HepG2 (cell line): ENCODE results near the gene RILPL1. TPM values are rescaled to one million over a fixed set of nuclear protein-coding genes. Genes with fewer than 3 reads are reported as not detected.
A peak's percentile ranks its signal among the peaks of the same experiment; 100 is the strongest.

Experiments
- ATAC-seq: fragments of 200-7000 bp; cut with Tn5 transposase; 3 replicates; pipeline ENCODE4 v1.9.1; 2020; ENCODE audit warnings: mild to moderate bottlenecking, moderate library complexity
- BruUV-seq: library from RNA; stranded (reverse); fragments of 400-500 nt; replicated peaks from 2 replicates; lab custom pipeline; 2021; lab: Mats Ljungman, UMichigan
- CTCF ChIA-PET: fragments of 300-600 bp; formaldehyde crosslinking; extraction: SDS; loops from one replicate; lab custom pipeline; 2021; ENCODE audit warnings: low total read pairs, inconsistent platforms, low intra/inter-chr PET ratio; lab: Yijun Ruan, JAX
- POLR2A ChIA-PET: fragments of 350-600 bp; sonication (Branson Sonifier 250); formaldehyde crosslinking; loops from one replicate; lab custom pipeline; 2020; ENCODE audit warnings: antibody characterized with exemption, inconsistent platforms; lab: Yijun Ruan, JAX
- DNase-seq: peaks from one replicate; pipeline ENCODE4 v3.0.0-alpha.2; 2015; ENCODE audit warnings: low spot score
- FAIRE-seq: peaks from 3 replicates; lab custom pipeline; 2011; peaks lifted over from hg19 to GRCh38; lab: Jason Lieb, UNC
- H2AFZ ChIP-seq: one replicate; pipeline ENCODE4 v1.6.1; 2011; ENCODE audit warnings: low read length, inconsistent platforms
- H3K27ac ChIP-seq: fragments of 300-600 bp; 3 replicates; pipeline ENCODE4 v1.8.0; 2011; ENCODE audit warnings: mixed run types, mild to moderate bottlenecking, mixed read lengths, low read length, inconsistent platforms; ENCODE audit not compliant: insufficient read depth; ENCODE audit errors: extremely low read length
- H3K27me3 ChIP-seq, 2 experiments: fragments of 200-600 bp in 1 of 2; 2 replicates in 1 of 2; 3 replicates in 1 of 2; pipeline versions ENCODE4 v1.6.0 to v1.8.0; 2011; ENCODE audit warnings: low read length in 2 of 2, mild to moderate bottlenecking in 2 of 2, moderate library complexity in 2 of 2, inconsistent platforms in 1 of 2; ENCODE audit not compliant: insufficient read depth in 2 of 2, control insufficient read depth in 1 of 2
- H3K36me3 ChIP-seq, 2 experiments: fragments of 200-600 bp in 1 of 2; replicated peaks in 1 of 2; 2 replicates in 1 of 2; 3 replicates in 1 of 2; pipeline versions ENCODE4 v1.5.1 to v1.8.0; 2011; ENCODE audit warnings: low read length in 2 of 2, inconsistent platforms in 1 of 2; ENCODE audit not compliant: insufficient read depth in 2 of 2, control insufficient read depth in 1 of 2
- H3K4me1 ChIP-seq: 2 replicates; pipeline ENCODE4 v1.5.1; 2012; ENCODE audit warnings: low read length, inconsistent platforms; ENCODE audit not compliant: insufficient read depth
- H3K4me2 ChIP-seq: 2 replicates; pipeline ENCODE4 v1.6.0; 2011; ENCODE audit warnings: low read depth, low read length, inconsistent platforms
- H3K4me3 ChIP-seq, 3 experiments: fragments of 200-600 bp in 1 of 3; sonication (generic), shearing (Covaris generic) in 1 of 3; replicated peaks in 1 of 3; 2 replicates each; pipeline ENCODE4 v1.5.1; 2011 to 2016; ENCODE audit warnings: low read length in 3 of 3, inconsistent platforms in 2 of 3, low read depth in 2 of 3, mild to moderate bottlenecking in 2 of 3, control low read depth in 1 of 3, mixed read lengths in 1 of 3; ENCODE audit not compliant: insufficient read depth in 1 of 3
- H3K79me2 ChIP-seq: one replicate; pipeline ENCODE4 v1.6.1; 2011; ENCODE audit warnings: low read length, inconsistent platforms; ENCODE audit not compliant: insufficient read depth
- H3K9ac ChIP-seq: 2 replicates; pipeline ENCODE4 v1.6.0; 2011; ENCODE audit warnings: mild to moderate bottlenecking, low read depth, low read length, inconsistent platforms; ENCODE audit not compliant: insufficient read depth
- H3K9me3 ChIP-seq: 2 replicates; pipeline ENCODE4 v1.5.1; 2012; ENCODE audit warnings: mild to moderate bottlenecking, low read length
- H4K20me1 ChIP-seq: 2 replicates; pipeline ENCODE4 v1.6.0; 2011; ENCODE audit warnings: inconsistent platforms, mild to moderate bottlenecking, low read length, moderate library complexity; ENCODE audit not compliant: insufficient read depth
- CCAR2 ChIP-seq: fragments of 200-400 bp; formaldehyde crosslinking; optimal IDR thresholded peaks from 2 replicates; pipeline ENCODE3; 2018; ENCODE audit warnings: low read depth, mild to moderate bottlenecking, low read length, moderate library complexity
- FOXK1 ChIP-seq: sonication (generic); formaldehyde crosslinking; IDR thresholded peaks from 2 replicates; pipeline ENCODE4 v1.4.0; 2020; ENCODE audit warnings: low read depth, missing genetic modification reagents, borderline replicate concordance
- GATA4 ChIP-seq: sonication (generic); IDR thresholded peaks from 2 replicates; pipeline ENCODE4 v1.6.1; 2016; ENCODE audit warnings: antibody characterized with exemption, low read depth, borderline replicate concordance
- MAFG ChIP-seq: sonication (generic); formaldehyde crosslinking; IDR thresholded peaks from 2 replicates; pipeline ENCODE4 v1.5.1; 2020; ENCODE audit warnings: mild to moderate bottlenecking, missing genetic modification reagents
- MED1 ChIP-seq: sonication (generic); formaldehyde crosslinking; IDR thresholded peaks from 2 replicates; pipeline ENCODE4 v1.4.0; 2020; ENCODE audit warnings: missing genetic modification reagents
- MIER2 ChIP-seq: IDR thresholded peaks from 2 replicates; pipeline ENCODE4 v1.6.1; 2016; ENCODE audit warnings: missing biosample characterization, missing genetic modification reagents
- MXI1 ChIP-seq: IDR thresholded peaks from 3 replicates; pipeline ENCODE4 v1.6.1; 2012; ENCODE audit warnings: low read depth, low read length, inconsistent platforms, borderline replicate concordance
- PHF20 ChIP-seq: sonication (generic); formaldehyde crosslinking; IDR thresholded peaks from 2 replicates; pipeline ENCODE4 v1.5.0; 2020; ENCODE audit warnings: mild to moderate bottlenecking, missing genetic modification reagents
- SNAPC5 ChIP-seq: sonication (generic); formaldehyde crosslinking; IDR thresholded peaks from 2 replicates; pipeline ENCODE4 v1.8.1; 2023; ENCODE audit warnings: mild to moderate bottlenecking, missing genetic modification reagents, borderline replicate concordance
- TBX2 ChIP-seq: sonication (generic); formaldehyde crosslinking; IDR thresholded peaks from 2 replicates; pipeline ENCODE4 v1.5.0; 2020; ENCODE audit warnings: missing genetic modification reagents, mild to moderate bottlenecking, borderline replicate concordance
- ZBTB46 ChIP-seq: sonication (generic); formaldehyde crosslinking; IDR thresholded peaks from 2 replicates; pipeline ENCODE4 v1.4.0; 2020; ENCODE audit warnings: mild to moderate bottlenecking, missing genetic modification reagents, borderline replicate concordance
- ZNF362 ChIP-seq: sonication (generic); formaldehyde crosslinking; IDR thresholded peaks from 2 replicates; pipeline ENCODE4 v1.4.0; 2020; ENCODE audit warnings: missing genetic modification reagents, mild to moderate bottlenecking, borderline replicate concordance
- ZNF670 ChIP-seq: sonication (generic); formaldehyde crosslinking; IDR thresholded peaks from 2 replicates; pipeline ENCODE4 v1.8.0; 2022; ENCODE audit warnings: mild to moderate bottlenecking, missing genetic modification reagents, borderline replicate concordance
- ZNF710 ChIP-seq: sonication (generic); formaldehyde crosslinking; IDR thresholded peaks from 2 replicates; pipeline ENCODE4 v1.5.0; 2020; ENCODE audit warnings: mild to moderate bottlenecking, missing genetic modification reagents, borderline replicate concordance
- ZNF737 ChIP-seq: sonication (generic); formaldehyde crosslinking; IDR thresholded peaks from 2 replicates; pipeline ENCODE4 v1.5.0; 2020; ENCODE audit warnings: missing genetic modification reagents, mild to moderate bottlenecking, borderline replicate concordance
- WGBS: methylation state at CpG from one replicate; pipeline ENCODE4 v1.1.6; 2017; ENCODE audit warnings: low lambda C conversion rate; 5-methylcytosine and 5-hydroxymethylcytosine counted together
- in situ Hi-C: cut with HindIII; loops from 2 replicates; pipeline ENCODE4 v1.10.0; 2017; ENCODE audit warnings: low pct_unique_long_range_greater_than_20kb; ENCODE audit not compliant: extremely low pct_ligation_motif_present
- intact Hi-C: fragments of 100-400 bp; cut with micrococcal nuclease; formaldehyde crosslinking; loops from one replicate; pipeline ENCODE4 v1.10.0; 2022; ENCODE audit not compliant: unreplicated experiment
- polyA plus RNA-seq, 8 experiments: library from polyadenylated mRNA; depleted of rRNA in 3 of 8; stranded (reverse) in 7 of 8; unstranded in 1 of 8; fragments of >200 nt; fragmentation: Illumina TruSeq in 4 of 8; extraction: Trizol in 4 of 8; gene quantifications; 2 replicates each; pipeline versions ENCODE4 v1.2.1 to v1.2.3, GENCODE V29; 2011 to 2016; ENCODE audit warnings: low read depth in 4 of 8, missing spikeins in 1 of 8, mixed read lengths in 1 of 8; ENCODE audit not compliant: insufficient read depth in 1 of 8
- total RNA-seq, 5 experiments: library from RNA; depleted of rRNA; stranded (reverse); fragments of >200 nt; fragmentation: Illumina TruSeq; extraction: Trizol; gene quantifications; 2 replicates each; pipeline ENCODE4 v1.2.3, GENCODE V29; 2016; ENCODE audit warnings: low read depth in 1 of 5
- TF ChIP-seq, protein P1 (sequence below): sonication (generic); formaldehyde crosslinking; IDR thresholded peaks from 2 replicates; pipeline ENCODE4 v1.5.0; 2020; ENCODE audit warnings: mild to moderate bottlenecking, low read depth, missing genetic modification reagents, borderline replicate concordance

RILPL1 gene
- total and polyA plus RNA-seq, 2 of the 13 experiments (the other 11 are each of a cell fraction or from before 2014, with no cell fraction given), result 5.8 to 28.4 TPM

GRCh38 chr12:123445388-123446332 is 87.9 kb downstream of the RILPL1 start:
- ChIA-PET POLR2A (interaction anchor here (1.2 kb wide), 2 partner anchors 13 to 213 kb away, joined by 3 to 5 read pairs; partner anchors contain the start of genes MPHOSPH9 and SNRNP35), CTCF (no interaction called here)
- WGBS, result 20% methylated on average over 15 of the region's 18 CpGs
- H3K36me3 ChIP-seq, result no peaks in the 10 kb centered on the region
- intact Hi-C loops, result no loop called here
- H2AFZ ChIP-seq, result no peak overlapping the region
- no peaks in the 10 kb centered on the region for H3K27me3 ChIP-seq
- H3K4me2 ChIP-seq, result peak overlapping the region; percentile 67
- 0 out of 2 replicates have a peak overlapping the region, but pooled peaks have one; percentile 3 for H3K9ac ChIP-seq
- FAIRE-seq, result no peak
- no peaks in the 10 kb centered on the region for H3K79me2 ChIP-seq
- no TSS peak for BruUV-seq
- 0 out of 6 replicates have a peak overlapping the region, but pooled peaks of 2 of the 3 experiments have one; percentile 23 to 28 for H3K4me3 ChIP-seq
- no peak for ATAC-seq
- in situ Hi-C loops, result no loop called here
- H4K20me1 ChIP-seq, result no peaks in the 10 kb centered on the region
- peaks cover 64% of the 10 kb centered on the region for H3K4me1 ChIP-seq
- no peaks in the 10 kb centered on the region for H3K9me3 ChIP-seq
- H3K27ac ChIP-seq, result no peak overlapping the region
- no peak for DNase-seq
- TF ChIP-seq ZNF362 (peak; percentile 42; the same call in 1 of the 2 replicates), TBX2 (CRISPR knock-in tag) (no peak), ZBTB46 (CRISPR knock-in tag) (no peak), MAFG (CRISPR knock-in tag) (no peak), SNAPC5 (CRISPR knock-in tag) (no peak), CCAR2 (no peak), MIER2 (CRISPR knock-in tag) (no peak), ZNF670 (no peak), PHF20 (CRISPR knock-in tag) (no peak), MED1 (CRISPR knock-in tag) (0 out of 2 replicates have a peak, but pooled peaks have one; percentile 18), GATA4 (no peak), ZNF737 (CRISPR knock-in tag) (no peak), MXI1 (no peak), FOXK1 (no peak), ZNF710 (no peak)
- TF ChIP-seq, protein P1, sequence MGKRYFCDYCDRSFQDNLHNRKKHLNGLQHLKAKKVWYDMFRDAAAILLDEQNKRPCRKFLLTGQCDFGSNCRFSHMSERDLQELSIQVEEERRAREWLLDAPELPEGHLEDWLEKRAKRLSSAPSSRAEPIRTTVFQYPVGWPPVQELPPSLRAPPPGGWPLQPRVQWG (CRISPR knock-in tag), result no peak
